Measurements from ENCODE around the gene SH3BP1.

- TF ChIP-seq EZH2 (IDR thresholded peaks at IDR 0.05; ENCODE audit: low read depth, unreplicated experiment): no peak
- no peak for TF ChIP-seq CTCF (conservative IDR thresholded peaks at IDR 0.05; ENCODE audit: low read depth in 2 of 2)
- TF ChIP-seq POLR2AphosphoS5 (IDR thresholded peaks at IDR 0.05; ENCODE audit: low read depth): no peak
- TF ChIP-seq REST (IDR thresholded peaks at IDR 0.05; ENCODE audit: unreplicated experiment): no peak
- TF ChIP-seq EZH2phosphoT487 (IDR thresholded peaks at IDR 0.05; ENCODE audit: unreplicated experiment): no peak
- TF ChIP-seq ZNF331 (CRISPR knock-in tag; IDR thresholded peaks at IDR 0.05; ENCODE audit: low read depth): no peak
- TF ChIP-seq NANOG (IDR thresholded peaks at IDR 0.05; ENCODE audit: borderline replicate concordance): no peak
- no peak for TF ChIP-seq ETS1 (IDR thresholded peaks at IDR 0.05)
- TF ChIP-seq JUNB (IDR thresholded peaks at IDR 0.05; ENCODE audit: unreplicated experiment): no peak
- TF ChIP-seq CREB1 (CRISPR knock-in tag; IDR thresholded peaks at IDR 0.05; ENCODE audit: low read depth): no peak
- TF ChIP-seq ZNF114 (CRISPR knock-in tag; IDR thresholded peaks at IDR 0.05): no peak
- TF ChIP-seq STAT1 (IDR thresholded peaks at IDR 0.05; ENCODE audit: unreplicated experiment): no peak
Observed at GRCh38 chr22:37703906-37704305, 64.4 kb downstream of the SH3BP1 start.

Measured in GM23338 (cell line).